GM10266 (cell line): Measurements from ENCODE around the gene LIPC.

ENCODE experiments used
- DNase-seq: peaks from one replicate; pipeline ENCODE4 v3.0.0; 2012; ENCODE audit errors: extremely low spot score
- TF ChIP-seq, protein P1 (sequence below): IDR thresholded peaks from 2 replicates; pipeline ENCODE4 v1.5.1; 2012; ENCODE audit warnings: mild to moderate bottlenecking, low read depth; ENCODE audit not compliant: control insufficient read depth, insufficient read depth; ENCODE audit errors: missing control alignments

Gene LIPC

DNA sequence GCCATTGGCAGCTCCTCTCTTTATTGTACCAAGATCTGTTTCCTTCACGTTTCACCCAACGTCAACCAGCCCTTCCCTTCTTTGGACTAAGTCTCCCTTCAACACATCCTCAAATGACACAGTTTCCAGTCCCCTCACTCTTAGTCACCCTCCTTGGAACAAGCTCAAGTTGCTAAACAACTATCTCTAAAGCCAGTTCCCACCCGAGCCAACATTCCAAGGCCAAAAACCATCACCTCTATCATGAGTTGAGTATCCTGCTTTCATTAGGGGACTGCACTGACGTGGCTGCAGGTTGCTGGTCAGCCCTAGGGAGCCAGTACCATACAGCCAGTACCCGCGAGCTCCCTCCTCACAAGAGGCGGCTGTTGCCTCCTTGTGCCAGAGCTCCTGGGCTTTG, 73.8 kb downstream of the LIPC start:
- TF ChIP-seq, protein P1, sequence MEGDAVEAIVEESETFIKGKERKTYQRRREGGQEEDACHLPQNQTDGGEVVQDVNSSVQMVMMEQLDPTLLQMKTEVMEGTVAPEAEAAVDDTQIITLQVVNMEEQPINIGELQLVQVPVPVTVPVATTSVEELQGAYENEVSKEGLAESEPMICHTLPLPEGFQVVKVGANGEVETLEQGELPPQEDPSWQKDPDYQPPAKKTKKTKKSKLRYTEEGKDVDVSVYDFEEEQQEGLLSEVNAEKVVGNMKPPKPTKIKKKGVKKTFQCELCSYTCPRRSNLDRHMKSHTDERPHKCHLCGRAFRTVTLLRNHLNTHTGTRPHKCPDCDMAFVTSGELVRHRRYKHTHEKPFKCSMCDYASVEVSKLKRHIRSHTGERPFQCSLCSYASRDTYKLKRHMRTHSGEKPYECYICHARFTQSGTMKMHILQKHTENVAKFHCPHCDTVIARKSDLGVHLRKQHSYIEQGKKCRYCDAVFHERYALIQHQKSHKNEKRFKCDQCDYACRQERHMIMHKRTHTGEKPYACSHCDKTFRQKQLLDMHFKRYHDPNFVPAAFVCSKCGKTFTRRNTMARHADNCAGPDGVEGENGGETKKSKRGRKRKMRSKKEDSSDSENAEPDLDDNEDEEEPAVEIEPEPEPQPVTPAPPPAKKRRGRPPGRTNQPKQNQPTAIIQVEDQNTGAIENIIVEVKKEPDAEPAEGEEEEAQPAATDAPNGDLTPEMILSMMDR: no peak
- no peak for DNase-seq

DNA sequence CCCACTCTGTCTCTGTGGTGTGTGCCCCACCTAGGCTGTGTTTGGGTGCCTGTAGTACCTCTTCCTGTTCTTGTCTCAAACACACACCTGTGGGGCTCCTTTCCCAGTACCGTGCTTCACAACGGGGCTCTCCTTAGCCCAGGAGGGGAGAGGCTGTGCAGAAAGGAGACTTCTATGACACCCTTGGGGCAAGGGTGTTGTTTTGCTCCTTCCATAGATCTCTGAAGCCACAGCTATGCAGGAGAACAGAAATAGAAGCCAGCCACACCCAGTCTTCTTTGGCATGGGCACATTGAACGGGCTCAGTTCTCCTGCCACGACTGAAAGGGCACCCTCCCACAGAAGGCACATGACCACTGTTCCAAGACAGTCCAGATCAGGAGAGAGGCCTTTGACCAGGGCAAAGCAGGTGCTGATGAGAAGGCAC, 74.3 kb downstream of the LIPC start:
- TF ChIP-seq, protein P1: no peak
- no peak for DNase-seq

DNA sequence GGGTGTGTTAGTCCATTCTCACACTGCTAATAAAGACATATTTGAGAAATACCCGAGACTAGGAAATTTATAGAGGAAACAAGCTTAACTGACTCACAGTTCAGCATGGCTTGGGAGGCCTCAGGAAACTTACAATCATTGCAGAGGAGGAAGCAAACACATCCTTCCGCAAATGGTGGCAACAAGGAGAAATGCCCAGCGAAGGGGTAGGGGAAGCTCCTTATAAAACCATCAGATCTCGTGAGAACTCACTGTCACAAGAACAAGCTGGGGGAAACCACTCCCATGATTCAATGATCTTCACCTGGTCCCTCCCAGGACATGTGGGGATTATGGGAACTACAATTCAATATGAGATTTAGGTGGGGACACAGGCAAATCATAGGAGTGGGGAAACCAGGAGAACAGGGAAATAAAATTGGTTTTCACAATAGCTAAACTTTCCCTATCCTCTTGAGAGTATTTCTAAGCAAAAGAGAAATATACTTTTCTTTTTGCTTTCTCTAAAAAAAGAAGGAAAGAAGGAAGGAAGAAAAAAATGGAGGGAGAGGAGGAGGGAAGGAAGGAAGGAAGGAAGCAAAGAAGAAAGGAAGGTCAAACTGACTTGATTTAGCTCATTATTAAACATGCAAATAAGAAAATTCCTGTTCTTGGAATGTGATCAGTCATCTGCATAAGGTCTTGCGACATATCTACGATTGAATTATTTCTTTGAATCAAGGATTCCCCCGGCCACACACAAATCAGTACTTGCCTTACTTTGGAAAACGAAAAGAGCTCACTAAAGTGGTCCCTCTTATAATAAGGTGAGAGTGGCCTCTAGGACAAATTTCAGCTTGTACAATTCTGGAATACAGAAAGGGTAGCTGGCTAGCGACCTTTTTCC, 75.2 kb downstream of the LIPC start:
- no peak for DNase-seq
- TF ChIP-seq, protein P1: no peak

DNA sequence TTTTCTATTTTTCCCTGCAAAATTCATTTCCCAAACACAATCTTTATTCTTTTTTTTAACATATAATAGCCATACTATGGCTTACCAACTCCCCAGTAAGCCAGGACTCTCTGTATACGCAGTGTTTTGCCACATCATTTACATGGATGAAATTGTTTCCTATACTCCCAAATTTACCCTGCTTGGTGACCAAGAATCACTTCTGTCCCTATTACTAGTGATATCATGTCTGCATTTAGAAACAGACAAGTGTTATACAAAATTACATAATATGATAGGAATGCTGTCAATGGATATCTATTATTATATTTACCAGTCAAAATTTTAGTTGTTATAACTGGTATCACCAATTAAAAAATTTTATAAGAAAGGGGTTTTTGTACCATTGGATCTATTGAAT, 77.8 kb downstream of the LIPC start:
- TF ChIP-seq, protein P1: no peak
- DNase-seq: no peak

DNA sequence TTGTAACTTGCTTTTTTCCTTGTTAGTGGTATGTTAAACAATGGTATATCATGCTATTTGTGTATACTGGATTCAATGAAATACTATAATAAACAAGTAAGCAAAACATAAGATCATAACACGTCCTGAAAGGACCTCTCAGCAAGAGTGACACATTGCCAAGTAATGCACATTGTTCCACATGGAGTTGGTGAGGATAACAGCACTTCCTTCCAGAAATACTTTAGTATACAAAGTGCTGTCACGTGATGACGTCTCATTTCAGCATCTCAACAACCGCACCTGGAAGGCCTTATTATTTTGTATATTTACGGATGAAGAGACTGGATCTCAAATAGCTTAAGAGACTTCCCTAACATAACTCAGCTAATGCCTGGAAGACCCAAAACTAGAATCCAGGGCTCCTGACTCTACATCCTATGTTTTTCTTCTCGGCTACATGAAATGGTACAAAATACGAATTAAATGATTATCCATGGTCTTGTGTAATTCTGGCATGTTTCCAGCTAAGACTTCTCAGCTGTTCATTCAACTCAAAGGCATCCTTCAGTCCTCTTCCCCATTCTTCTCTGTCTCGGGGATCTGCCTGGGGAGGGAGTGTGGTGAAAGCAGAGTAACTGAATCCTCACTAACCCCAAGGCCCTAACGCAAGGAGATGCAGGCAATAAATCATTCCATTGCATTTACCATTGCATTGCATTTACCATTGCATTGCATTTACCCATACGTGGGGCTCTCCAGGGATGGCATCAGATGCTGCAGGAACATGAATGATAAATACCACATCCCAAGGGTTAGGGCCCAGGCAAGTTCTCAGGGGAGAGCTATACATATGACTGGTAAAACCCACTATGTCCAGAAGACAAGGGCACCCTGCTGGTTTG, 79.2 kb downstream of the LIPC start:
- no peak for DNase-seq
- TF ChIP-seq, protein P1: no peak

DNA sequence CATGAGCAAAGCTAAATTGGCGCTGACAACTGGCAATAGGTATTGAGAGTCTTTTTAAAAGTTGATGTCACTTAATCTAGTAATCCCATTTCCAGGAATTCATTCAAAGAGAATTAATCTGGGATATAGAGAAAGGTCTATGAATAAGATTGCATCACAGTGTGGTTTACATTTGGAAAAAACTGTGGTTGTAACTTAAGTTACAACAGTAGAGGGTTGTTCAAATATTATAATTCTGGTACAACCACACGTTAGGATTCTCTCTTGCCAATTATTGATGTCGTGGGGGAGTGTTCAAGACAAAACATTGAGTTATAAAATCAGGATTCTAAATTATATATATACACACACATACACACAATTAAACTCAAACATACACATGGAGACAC, 79.8 kb downstream of the LIPC start:
- DNase-seq: no peak
- TF ChIP-seq, protein P1: no peak
